ENCODE results near the gene GRM2. TPM values are rescaled to one million over a fixed set of nuclear protein-coding genes. Genes with fewer than 3 reads are reported as not detected.

The GRM2 gene
- total RNA-seq, 1 donor from 2014 or later, result 134 TPM

DNA sequence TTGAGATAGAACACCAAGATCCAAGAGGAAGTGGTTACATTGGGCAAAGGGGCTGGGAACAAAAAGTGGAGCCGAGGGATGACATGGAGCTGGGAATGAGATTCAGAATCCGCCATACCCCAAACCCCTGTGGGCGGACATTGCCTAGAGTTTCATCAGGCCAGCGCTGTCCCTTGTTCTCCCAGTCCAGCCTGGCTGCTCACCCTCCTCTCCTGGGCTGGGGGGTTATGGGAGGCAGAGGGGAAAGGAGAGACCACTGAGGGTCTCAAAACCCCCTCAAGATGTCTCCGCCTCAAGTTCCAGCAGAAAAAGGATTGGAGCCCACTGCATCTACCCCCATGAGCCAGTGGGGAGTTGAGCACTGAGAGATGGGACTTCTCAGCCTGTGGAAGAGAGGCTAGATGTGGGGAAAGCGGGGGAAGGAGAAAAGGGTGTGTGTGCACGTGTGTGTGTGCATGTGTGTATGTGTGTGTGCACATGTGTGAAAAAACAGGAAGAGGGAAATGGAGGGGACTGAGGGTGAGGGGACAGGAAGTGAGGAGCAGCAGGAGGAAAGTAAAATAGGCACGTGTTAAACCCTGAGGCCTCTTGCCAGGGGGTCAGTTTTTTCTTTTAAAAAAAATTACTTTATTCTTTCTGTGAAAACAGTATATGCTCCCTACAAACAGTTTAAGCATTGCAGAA is 14.3 kb downstream of the GRM2 start:
- Mint-ChIP-seq H3K4me3 (ENCODE audit: unreplicated experiment) (no peak overlapping the region), H3K27ac (ENCODE audit: unreplicated experiment) (no peak overlapping the region), H3K27me3 (ENCODE audit: unreplicated experiment) (peaks cover 13% of the 10 kb centered on the region), H3K36me3 (ENCODE audit: unreplicated experiment) (peaks cover 5% of the 10 kb centered on the region), H3K9me3 (ENCODE audit: unreplicated experiment) (peaks cover 10% of the 10 kb centered on the region), H3K4me1 (ENCODE audit: low read depth, unreplicated experiment) (peaks cover 31% of the 10 kb centered on the region)
- TF ChIP-seq, protein P1, sequence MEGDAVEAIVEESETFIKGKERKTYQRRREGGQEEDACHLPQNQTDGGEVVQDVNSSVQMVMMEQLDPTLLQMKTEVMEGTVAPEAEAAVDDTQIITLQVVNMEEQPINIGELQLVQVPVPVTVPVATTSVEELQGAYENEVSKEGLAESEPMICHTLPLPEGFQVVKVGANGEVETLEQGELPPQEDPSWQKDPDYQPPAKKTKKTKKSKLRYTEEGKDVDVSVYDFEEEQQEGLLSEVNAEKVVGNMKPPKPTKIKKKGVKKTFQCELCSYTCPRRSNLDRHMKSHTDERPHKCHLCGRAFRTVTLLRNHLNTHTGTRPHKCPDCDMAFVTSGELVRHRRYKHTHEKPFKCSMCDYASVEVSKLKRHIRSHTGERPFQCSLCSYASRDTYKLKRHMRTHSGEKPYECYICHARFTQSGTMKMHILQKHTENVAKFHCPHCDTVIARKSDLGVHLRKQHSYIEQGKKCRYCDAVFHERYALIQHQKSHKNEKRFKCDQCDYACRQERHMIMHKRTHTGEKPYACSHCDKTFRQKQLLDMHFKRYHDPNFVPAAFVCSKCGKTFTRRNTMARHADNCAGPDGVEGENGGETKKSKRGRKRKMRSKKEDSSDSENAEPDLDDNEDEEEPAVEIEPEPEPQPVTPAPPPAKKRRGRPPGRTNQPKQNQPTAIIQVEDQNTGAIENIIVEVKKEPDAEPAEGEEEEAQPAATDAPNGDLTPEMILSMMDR (IDR thresholded peaks at IDR 0.05; ENCODE audit: partially characterized antibody, unreplicated experiment), result no peak
- DNase-seq, result no peak

DNA sequence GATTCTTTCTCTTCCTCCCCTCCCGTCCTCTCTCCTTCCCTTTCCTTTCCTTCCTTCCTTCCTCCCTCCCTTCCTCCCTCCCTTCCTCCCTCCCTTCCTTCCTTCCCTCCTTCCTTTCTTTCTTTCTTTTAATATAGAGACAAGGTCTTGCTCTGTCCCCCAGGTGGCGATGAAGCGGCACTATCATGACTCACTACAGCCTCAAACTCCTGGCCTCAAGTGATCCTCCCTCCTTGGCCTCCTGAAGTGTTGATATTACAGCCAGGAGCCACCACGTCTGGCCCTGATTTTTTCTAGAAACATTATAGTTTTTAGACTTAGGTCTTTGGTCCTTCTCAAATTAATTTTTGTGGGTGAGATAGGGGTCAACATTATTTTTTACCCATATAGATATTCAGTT is 15.5 kb downstream of the GRM2 start:
- DNase-seq, result no peak
- TF ChIP-seq, protein P1 (IDR thresholded peaks at IDR 0.05; ENCODE audit: partially characterized antibody, unreplicated experiment), result no peak
- H3K4me1 Mint-ChIP-seq (ENCODE audit: low read depth, unreplicated experiment), result peaks cover 25% of the 10 kb centered on the region
- H3K27ac Mint-ChIP-seq (ENCODE audit: unreplicated experiment), result no peak overlapping the region
- H3K36me3 Mint-ChIP-seq (ENCODE audit: unreplicated experiment), result no peaks in the 10 kb centered on the region
- no peak overlapping the region for H3K4me3 Mint-ChIP-seq (ENCODE audit: unreplicated experiment)
- H3K27me3 Mint-ChIP-seq (ENCODE audit: unreplicated experiment), result peaks cover 10% of the 10 kb centered on the region
- peaks cover 10% of the 10 kb centered on the region for H3K9me3 Mint-ChIP-seq (ENCODE audit: unreplicated experiment)

DNA sequence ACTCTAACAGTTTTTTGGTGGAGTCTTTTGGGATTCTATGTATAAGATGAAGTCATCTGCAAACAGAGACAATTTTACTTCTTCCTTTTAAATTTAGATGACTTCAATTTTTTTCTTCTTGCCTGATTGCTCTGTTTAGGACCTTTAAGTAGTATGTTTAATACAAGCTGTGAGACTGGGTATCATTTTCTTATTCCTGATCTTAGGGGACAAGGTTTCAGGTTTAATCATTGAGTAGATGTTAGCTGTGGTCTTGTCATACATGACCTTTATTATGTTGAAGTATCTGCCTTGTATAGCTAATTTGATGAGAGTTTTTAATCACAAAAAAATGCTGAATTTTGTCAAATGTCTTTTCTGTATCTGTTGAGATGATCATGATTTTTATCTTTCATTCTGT is 20.6 kb downstream of the GRM2 start:
- Mint-ChIP-seq H3K27ac (ENCODE audit: unreplicated experiment) (no peak overlapping the region), H3K4me1 (ENCODE audit: low read depth, unreplicated experiment) (peaks cover 5% of the 10 kb centered on the region), H3K4me3 (ENCODE audit: unreplicated experiment) (no peak overlapping the region), H3K27me3 (ENCODE audit: unreplicated experiment) (no peaks in the 10 kb centered on the region), H3K36me3 (ENCODE audit: unreplicated experiment) (no peaks in the 10 kb centered on the region), H3K9me3 (ENCODE audit: unreplicated experiment) (peaks cover 1% of the 10 kb centered on the region)
- TF ChIP-seq, protein P1 (IDR thresholded peaks at IDR 0.05; ENCODE audit: partially characterized antibody, unreplicated experiment), result no peak
- DNase-seq, result no peak

DNA sequence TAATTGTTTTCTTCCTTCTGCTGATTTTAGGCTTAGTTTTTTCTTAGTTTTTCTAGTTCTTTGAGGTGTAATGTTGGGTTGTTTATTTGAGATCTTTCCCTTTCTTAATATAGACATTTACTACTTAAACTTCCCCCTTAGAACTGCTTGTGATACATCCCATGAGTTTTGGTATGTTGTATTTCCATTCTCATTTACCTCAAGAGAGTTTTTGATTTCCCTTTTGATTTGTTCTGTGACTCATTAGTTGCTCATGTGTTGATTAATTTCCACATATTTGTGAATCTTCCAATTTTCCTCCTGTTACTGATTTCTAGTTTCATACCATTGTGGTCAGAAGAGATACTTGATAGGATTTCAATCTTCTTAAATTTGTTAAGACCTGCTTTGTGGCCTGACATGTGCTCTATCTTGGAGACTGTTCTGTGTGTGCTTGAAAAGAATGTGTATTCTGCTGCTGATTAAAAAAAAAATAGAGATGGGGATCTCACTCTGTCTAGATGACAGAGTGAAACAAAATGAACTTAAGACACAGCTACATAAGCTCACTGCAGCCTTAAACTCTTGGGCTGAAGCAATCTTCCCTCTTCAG is 22.3 kb downstream of the GRM2 start:
- no peak overlapping the region for H3K27ac Mint-ChIP-seq (ENCODE audit: unreplicated experiment)
- no peaks in the 10 kb centered on the region for H3K27me3 Mint-ChIP-seq (ENCODE audit: unreplicated experiment)
- peaks cover 5% of the 10 kb centered on the region for H3K4me1 Mint-ChIP-seq (ENCODE audit: low read depth, unreplicated experiment)
- H3K36me3 Mint-ChIP-seq (ENCODE audit: unreplicated experiment), result no peaks in the 10 kb centered on the region
- H3K4me3 Mint-ChIP-seq (ENCODE audit: unreplicated experiment), result no peak overlapping the region
- no peak for DNase-seq
- no peaks in the 10 kb centered on the region for H3K9me3 Mint-ChIP-seq (ENCODE audit: unreplicated experiment)
- TF ChIP-seq, protein P1 (IDR thresholded peaks at IDR 0.05; ENCODE audit: partially characterized antibody, unreplicated experiment), result no peak

DNA sequence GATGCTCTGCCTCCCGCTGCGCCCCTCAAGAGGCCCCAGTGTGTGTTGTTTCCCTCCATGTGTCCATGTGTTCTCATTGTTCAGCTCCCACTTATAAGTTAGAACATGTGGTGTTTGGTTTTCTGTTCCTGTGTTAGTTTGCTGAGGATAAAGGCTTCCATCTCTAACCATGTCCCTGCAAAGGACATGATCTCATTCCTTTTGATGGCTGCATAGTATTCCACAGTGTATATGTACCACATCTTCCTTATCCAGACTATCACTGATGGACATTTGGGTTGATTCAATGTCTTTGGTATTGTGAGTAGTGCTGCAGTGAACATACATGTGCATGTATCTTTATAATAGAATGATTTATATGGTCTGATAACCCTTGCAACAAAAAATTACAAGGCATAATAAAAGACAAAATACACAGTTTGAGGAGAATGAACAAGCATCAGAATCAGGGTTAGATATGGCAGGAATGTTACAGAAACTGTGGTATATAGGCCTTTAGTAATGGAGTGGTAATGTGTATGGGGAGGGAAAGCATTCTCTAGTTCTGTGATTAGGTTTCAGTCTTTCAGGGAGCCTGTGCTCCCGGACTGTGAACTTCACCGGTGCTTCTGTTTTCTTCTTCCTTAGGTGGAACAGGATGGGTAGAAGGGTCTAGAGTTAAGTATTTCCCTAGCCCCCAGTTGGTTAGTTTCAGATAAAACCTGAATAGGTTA is 27.1 kb downstream of the GRM2 start:
- no peak overlapping the region for H3K27ac Mint-ChIP-seq (ENCODE audit: unreplicated experiment)
- H3K4me1 Mint-ChIP-seq (ENCODE audit: low read depth, unreplicated experiment), result peaks cover 6% of the 10 kb centered on the region
- no peaks in the 10 kb centered on the region for H3K27me3 Mint-ChIP-seq (ENCODE audit: unreplicated experiment)
- TF ChIP-seq, protein P1 (IDR thresholded peaks at IDR 0.05; ENCODE audit: partially characterized antibody, unreplicated experiment), result no peak
- no peaks in the 10 kb centered on the region for H3K36me3 Mint-ChIP-seq (ENCODE audit: unreplicated experiment)
- H3K9me3 Mint-ChIP-seq (ENCODE audit: unreplicated experiment), result peaks cover 1% of the 10 kb centered on the region
- no peak for DNase-seq
- H3K4me3 Mint-ChIP-seq (ENCODE audit: unreplicated experiment), result no peak overlapping the region
